ENCODE data around the gene PLEKHO2.

Gene PLEKHO2

DNA sequence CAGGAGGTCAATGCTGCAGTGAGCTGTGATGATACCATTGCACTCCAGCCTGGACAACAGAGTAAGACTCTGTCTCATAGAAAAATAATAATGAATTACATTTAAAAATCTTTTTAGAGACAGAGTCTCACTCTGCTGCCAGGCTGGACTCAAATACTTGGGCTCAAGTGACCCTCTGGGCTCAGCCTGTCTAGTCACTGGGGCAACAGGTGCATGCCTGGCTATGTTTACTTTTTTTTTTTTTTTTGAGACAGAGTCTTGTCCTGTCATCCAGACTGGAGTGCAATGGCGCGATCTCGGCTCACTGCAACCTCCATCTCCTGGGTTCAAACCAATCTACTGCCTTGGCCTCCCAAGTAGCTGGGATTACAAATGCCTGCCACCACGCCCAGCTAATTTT lies 8.0 kb upstream of the PLEKHO2 start:
- TF ChIP-seq SUZ12 (IDR thresholded peaks at IDR 0.05; ENCODE audit: extremely low read depth, insufficient read depth, insufficient read length), result no peak
- no peak overlapping the region for H3K9ac ChIP-seq (ENCODE audit: insufficient read length, low read depth)
- no peaks in the 10 kb centered on the region for H3K4me1 ChIP-seq (ENCODE audit: insufficient read depth, insufficient read length)
- H3K4me3 ChIP-seq (ENCODE audit: insufficient read length, low read depth), result no peak overlapping the region
- H3K36me3 ChIP-seq (ENCODE audit: insufficient read depth, insufficient read length, low read length), result peaks cover 9% of the 10 kb centered on the region
- no peaks in the 10 kb centered on the region for H3K27me3 ChIP-seq (ENCODE audit: insufficient read depth, insufficient read length)
- DNase-seq (ENCODE audit: low read depth, low spot score), result no peak
- no peaks in the 10 kb centered on the region for H3K9me3 ChIP-seq (ENCODE audit: insufficient read depth, low read length)

DNA sequence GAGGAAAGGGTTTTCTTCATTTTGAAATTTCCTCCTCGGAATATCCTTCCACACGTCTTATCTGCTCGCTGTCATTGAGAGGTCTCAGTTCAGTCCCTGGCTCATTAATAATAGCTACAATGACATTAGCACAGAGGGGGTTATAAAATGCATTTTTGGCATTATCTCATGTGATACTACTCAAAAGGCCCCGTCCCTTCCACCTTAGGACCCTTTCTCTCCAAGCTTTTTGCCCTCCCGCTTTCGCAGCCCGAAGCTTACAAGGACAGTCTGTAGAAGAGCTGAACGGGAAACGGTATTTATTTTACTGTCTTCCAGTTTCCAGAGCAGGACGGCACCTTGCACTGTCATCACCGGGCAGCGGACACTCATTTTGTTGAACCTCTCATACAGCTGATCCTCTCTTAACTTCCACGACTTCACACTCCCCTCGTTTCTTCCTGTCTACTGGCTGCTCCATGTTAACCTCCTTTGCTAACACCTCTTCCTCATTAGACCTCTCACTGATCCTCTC lies 5.6 kb upstream of the PLEKHO2 start:
- Histone ChIP-seq H3K36me3 (ENCODE audit: insufficient read depth, insufficient read length, low read length) (peaks cover 4% of the 10 kb centered on the region), H3K4me3 (ENCODE audit: insufficient read length, low read depth) (no peak overlapping the region), H3K9ac (ENCODE audit: insufficient read length, low read depth) (no peak overlapping the region), H3K4me1 (ENCODE audit: insufficient read depth, insufficient read length) (peaks cover 3% of the 10 kb centered on the region), H3K9me3 (ENCODE audit: insufficient read depth, low read length) (no peaks in the 10 kb centered on the region), H3K27me3 (ENCODE audit: insufficient read depth, insufficient read length) (no peaks in the 10 kb centered on the region)
- no peak for TF ChIP-seq SUZ12 (IDR thresholded peaks at IDR 0.05; ENCODE audit: extremely low read depth, insufficient read depth, insufficient read length)
- TF ChIP-seq ZNF274 (IDR thresholded peaks at IDR 0.05; ENCODE audit: low read depth, low read length), result no peak
- no peak for TF ChIP-seq YY1 (IDR thresholded peaks at IDR 0.05; ENCODE audit: insufficient read depth, insufficient read length)
- no peak for DNase-seq (ENCODE audit: low read depth, low spot score)

- Histone ChIP-seq H3K9me3 (ENCODE audit: insufficient read depth, low read length) (no peaks in the 10 kb centered on the region), H3K4me3 (ENCODE audit: insufficient read length, low read depth) (no peak overlapping the region), H3K4me1 (ENCODE audit: insufficient read depth, insufficient read length) (peaks cover 3% of the 10 kb centered on the region), H3K36me3 (ENCODE audit: insufficient read depth, insufficient read length, low read length) (peaks cover 4% of the 10 kb centered on the region), H3K9ac (ENCODE audit: insufficient read length, low read depth) (no peak overlapping the region), H3K27me3 (ENCODE audit: insufficient read depth, insufficient read length) (no peaks in the 10 kb centered on the region)
- TF ChIP-seq ZNF274 (IDR thresholded peaks at IDR 0.05; ENCODE audit: low read depth, low read length) (no peak), YY1 (IDR thresholded peaks at IDR 0.05; ENCODE audit: insufficient read depth, insufficient read length) (no peak), SUZ12 (IDR thresholded peaks at IDR 0.05; ENCODE audit: extremely low read depth, insufficient read depth, insufficient read length) (no peak)
- no peak for DNase-seq (ENCODE audit: low read depth, low spot score)
Observed at GRCh38 chr15:64837502-64837901, 4.2 kb upstream of the PLEKHO2 start.

- Histone ChIP-seq H3K27me3 (ENCODE audit: insufficient read depth, insufficient read length) (no peaks in the 10 kb centered on the region), H3K36me3 (ENCODE audit: insufficient read depth, insufficient read length, low read length) (peaks cover 18% of the 10 kb centered on the region), H3K9me3 (ENCODE audit: insufficient read depth, low read length) (no peaks in the 10 kb centered on the region), H3K9ac (ENCODE audit: insufficient read length, low read depth) (peak overlapping the region; percentile 87), H3K4me1 (ENCODE audit: insufficient read depth, insufficient read length) (peaks cover 11% of the 10 kb centered on the region), H3K4me3 (ENCODE audit: insufficient read length, low read depth) (peak overlapping the region; percentile 58)
- TF ChIP-seq ZNF274 (IDR thresholded peaks at IDR 0.05; ENCODE audit: low read depth, low read length) (no peak), YY1 (IDR thresholded peaks at IDR 0.05; ENCODE audit: insufficient read depth, insufficient read length) (no peak), SUZ12 (IDR thresholded peaks at IDR 0.05; ENCODE audit: extremely low read depth, insufficient read depth, insufficient read length) (no peak)
- DNase-seq (ENCODE audit: low read depth, low spot score), result no peak
Observed at GRCh38 chr15:64841060-64841343, 713 bp upstream of the PLEKHO2 start.

DNA sequence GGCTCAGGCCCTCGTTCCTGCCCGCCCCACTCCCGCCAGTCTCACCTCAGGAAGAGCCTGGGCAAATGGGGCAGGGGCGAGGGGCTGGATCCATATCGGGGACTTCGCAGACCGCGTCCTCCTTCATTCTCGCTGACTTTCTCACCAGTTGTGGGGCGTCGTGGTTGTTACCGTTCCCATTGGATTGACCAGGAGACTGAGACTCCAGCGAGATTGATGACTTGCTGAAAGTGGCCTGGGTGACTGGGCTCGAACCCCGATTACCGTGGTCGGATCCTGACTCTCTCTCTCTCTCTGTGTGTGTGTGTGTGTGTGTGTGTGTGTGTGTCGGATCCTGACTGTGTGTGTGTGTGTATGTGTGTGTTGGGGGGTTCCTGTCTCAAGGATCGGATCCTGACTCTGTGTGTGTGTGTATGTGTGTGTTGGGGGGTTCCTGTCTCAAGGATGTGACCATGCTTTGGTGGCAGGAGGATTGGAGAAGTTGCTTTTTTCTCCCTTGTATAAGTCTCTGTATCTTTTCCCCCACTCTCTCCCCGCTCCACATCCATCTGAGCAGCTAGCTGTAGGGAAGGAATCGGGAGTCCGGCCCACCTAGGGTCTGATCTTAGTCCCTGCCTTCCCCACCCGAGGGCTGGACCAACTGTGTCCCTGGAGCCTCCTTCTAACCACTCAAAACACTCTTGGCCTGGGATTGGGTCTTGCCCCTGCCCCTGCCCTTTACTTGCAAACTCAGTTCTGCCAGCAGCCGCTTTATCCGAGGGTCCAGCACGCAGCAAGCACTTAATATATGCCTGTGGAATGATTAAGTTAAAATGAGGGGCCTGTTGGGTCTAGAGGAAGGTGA lies 603 bp downstream of the PLEKHO2 start:
- Histone ChIP-seq H3K9ac (ENCODE audit: insufficient read length, low read depth) (peak overlapping the region; percentile 94), H3K9me3 (ENCODE audit: insufficient read depth, low read length) (no peaks in the 10 kb centered on the region), H3K4me3 (ENCODE audit: insufficient read length, low read depth) (peak overlapping the region; percentile 67), H3K4me1 (ENCODE audit: insufficient read depth, insufficient read length) (peaks cover 11% of the 10 kb centered on the region), H3K36me3 (ENCODE audit: insufficient read depth, insufficient read length, low read length) (peaks cover 30% of the 10 kb centered on the region), H3K27me3 (ENCODE audit: insufficient read depth, insufficient read length) (no peaks in the 10 kb centered on the region)
- no peak for TF ChIP-seq YY1 (IDR thresholded peaks at IDR 0.05; ENCODE audit: insufficient read depth, insufficient read length)
- TF ChIP-seq ZNF274 (IDR thresholded peaks at IDR 0.05; ENCODE audit: low read depth, low read length), result no peak
- TF ChIP-seq SUZ12 (IDR thresholded peaks at IDR 0.05; ENCODE audit: extremely low read depth, insufficient read depth, insufficient read length), result no peak
- no peak for DNase-seq (ENCODE audit: low read depth, low spot score)

DNA sequence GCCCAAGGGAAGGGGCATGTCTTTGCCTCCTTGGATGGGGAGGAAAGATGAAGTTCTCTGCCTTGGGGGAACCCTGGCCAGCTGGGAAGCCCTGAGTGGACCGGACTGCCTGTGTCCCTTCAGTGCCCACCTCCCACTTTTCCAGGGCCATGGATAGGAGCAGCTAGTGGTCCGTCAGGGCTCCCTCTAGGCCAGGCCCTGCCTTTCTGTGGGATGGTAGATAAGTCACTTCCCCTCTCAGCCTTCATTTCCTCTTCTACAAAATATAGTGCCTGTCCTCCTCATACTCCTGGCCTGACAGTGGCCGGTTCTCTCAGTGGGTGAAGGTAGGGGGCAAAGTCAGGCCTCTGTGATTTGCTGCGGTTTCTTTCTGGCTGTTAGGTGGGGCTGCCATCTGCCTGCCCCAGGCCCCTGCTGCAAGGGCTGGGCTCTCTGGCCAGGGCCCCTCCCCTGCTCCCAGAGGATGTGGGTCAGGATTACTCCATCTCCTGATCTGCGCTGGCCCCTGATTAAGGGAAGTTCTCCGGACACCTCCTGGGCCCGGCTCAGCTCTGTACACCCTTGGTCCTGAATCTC lies 1.4 kb downstream of the PLEKHO2 start:
- H3K27me3 ChIP-seq (ENCODE audit: insufficient read depth, insufficient read length), result no peaks in the 10 kb centered on the region
- H3K4me1 ChIP-seq (ENCODE audit: insufficient read depth, insufficient read length), result peaks cover 13% of the 10 kb centered on the region
- peak overlapping the region; percentile 67 for H3K4me3 ChIP-seq (ENCODE audit: insufficient read length, low read depth)
- peaks cover 38% of the 10 kb centered on the region for H3K36me3 ChIP-seq (ENCODE audit: insufficient read depth, insufficient read length, low read length)
- TF ChIP-seq ZNF274 (IDR thresholded peaks at IDR 0.05; ENCODE audit: low read depth, low read length), result no peak
- TF ChIP-seq SUZ12 (IDR thresholded peaks at IDR 0.05; ENCODE audit: extremely low read depth, insufficient read depth, insufficient read length), result no peak
- TF ChIP-seq YY1 (IDR thresholded peaks at IDR 0.05; ENCODE audit: insufficient read depth, insufficient read length), result no peak
- no peaks in the 10 kb centered on the region for H3K9me3 ChIP-seq (ENCODE audit: insufficient read depth, low read length)
- peak overlapping the region; percentile 94 for H3K9ac ChIP-seq (ENCODE audit: insufficient read length, low read depth)
- DNase-seq (ENCODE audit: low read depth, low spot score), result no peak

- Histone ChIP-seq H3K36me3 (ENCODE audit: insufficient read depth, insufficient read length, low read length) (peaks cover 47% of the 10 kb centered on the region), H3K27me3 (ENCODE audit: insufficient read depth, insufficient read length) (no peaks in the 10 kb centered on the region), H3K9ac (ENCODE audit: insufficient read length, low read depth) (peak overlapping the region; percentile 43), H3K4me3 (ENCODE audit: insufficient read length, low read depth) (no peak overlapping the region), H3K9me3 (ENCODE audit: insufficient read depth, low read length) (no peaks in the 10 kb centered on the region), H3K4me1 (ENCODE audit: insufficient read depth, insufficient read length) (peaks cover 13% of the 10 kb centered on the region)
- no peak for TF ChIP-seq YY1 (IDR thresholded peaks at IDR 0.05; ENCODE audit: insufficient read depth, insufficient read length)
- TF ChIP-seq ZNF274 (IDR thresholded peaks at IDR 0.05; ENCODE audit: low read depth, low read length), result no peak
- no peak for TF ChIP-seq SUZ12 (IDR thresholded peaks at IDR 0.05; ENCODE audit: extremely low read depth, insufficient read depth, insufficient read length)
- no peak for DNase-seq (ENCODE audit: low read depth, low spot score)
Observed at GRCh38 chr15:64843991-64844390, 2.3 kb downstream of the PLEKHO2 start.

All from NT2/D1 (cell line).